B cell (primary cell): ENCODE measurements around the gene ZNF140.

Experiments
- EZH2 ChIP-seq: IDR thresholded peaks from 2 replicates; pipeline ENCODE4 v1.6.1; 2012; ENCODE audit warnings: borderline replicate concordance, low read depth, mild to moderate bottlenecking, moderate library complexity, low read length; ENCODE audit not compliant: insufficient read depth, poor library complexity, severe bottlenecking
- TF ChIP-seq, protein P1 (sequence below): fragments of 200-600 bp; IDR thresholded peaks from one replicate; pipeline ENCODE4 v1.8.0; 2022; ENCODE audit warnings: antibody characterized with exemption, mild to moderate bottlenecking

DNA sequence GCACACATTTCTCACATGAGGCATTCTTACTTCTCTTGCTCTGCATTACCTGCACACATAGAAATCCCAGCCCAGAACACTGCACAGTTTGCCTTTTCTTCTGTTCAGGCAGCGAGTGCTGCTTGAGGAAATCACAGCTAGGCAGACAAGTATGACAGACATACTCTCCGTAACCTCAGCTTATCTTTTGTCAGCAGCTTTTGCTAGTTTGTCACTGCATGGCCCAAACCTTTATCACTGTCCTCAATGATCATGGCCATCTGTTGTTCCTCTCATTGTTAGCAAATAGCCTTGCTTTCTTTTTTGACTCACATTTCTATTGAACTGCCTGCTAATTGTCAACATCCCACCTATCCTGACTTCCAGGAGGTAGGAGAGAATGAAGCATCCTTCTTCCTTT lies 55.0 kb downstream of the ZNF140 start:
- TF ChIP-seq, protein P1, sequence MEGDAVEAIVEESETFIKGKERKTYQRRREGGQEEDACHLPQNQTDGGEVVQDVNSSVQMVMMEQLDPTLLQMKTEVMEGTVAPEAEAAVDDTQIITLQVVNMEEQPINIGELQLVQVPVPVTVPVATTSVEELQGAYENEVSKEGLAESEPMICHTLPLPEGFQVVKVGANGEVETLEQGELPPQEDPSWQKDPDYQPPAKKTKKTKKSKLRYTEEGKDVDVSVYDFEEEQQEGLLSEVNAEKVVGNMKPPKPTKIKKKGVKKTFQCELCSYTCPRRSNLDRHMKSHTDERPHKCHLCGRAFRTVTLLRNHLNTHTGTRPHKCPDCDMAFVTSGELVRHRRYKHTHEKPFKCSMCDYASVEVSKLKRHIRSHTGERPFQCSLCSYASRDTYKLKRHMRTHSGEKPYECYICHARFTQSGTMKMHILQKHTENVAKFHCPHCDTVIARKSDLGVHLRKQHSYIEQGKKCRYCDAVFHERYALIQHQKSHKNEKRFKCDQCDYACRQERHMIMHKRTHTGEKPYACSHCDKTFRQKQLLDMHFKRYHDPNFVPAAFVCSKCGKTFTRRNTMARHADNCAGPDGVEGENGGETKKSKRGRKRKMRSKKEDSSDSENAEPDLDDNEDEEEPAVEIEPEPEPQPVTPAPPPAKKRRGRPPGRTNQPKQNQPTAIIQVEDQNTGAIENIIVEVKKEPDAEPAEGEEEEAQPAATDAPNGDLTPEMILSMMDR, result no peak
- TF ChIP-seq EZH2, result no peak
